Left lung (tissue), 10 donors: ENCODE results near the gene CCDC28A. TPM values are rescaled to one million over a fixed set of nuclear protein-coding genes. Genes with fewer than 3 reads are reported as not detected.

ENCODE experiments used
- ATAC-seq: fragments of 200-7000 bp; cut with Tn5 transposase; one replicate; pipeline ENCODE4 v1.9.1; 2020; ENCODE audit warnings: moderate library complexity
- DNase-seq, 4 donors: peaks; one replicate each; pipeline ENCODE4 v3.0.0-alpha.2; 2013 to 2020
- H3K27ac ChIP-seq, 2 donors: fragments of 200-600 bp; sonication (generic) in 1 of 2; one replicate each; pipeline versions ENCODE4 v1.5.0 to v1.8.0; 2020 to 2021
- H3K27me3 ChIP-seq, 2 donors: fragments of 200-600 bp; sonication (generic) in 1 of 2; one replicate each; pipeline versions ENCODE4 v1.5.0 to v1.8.0; 2020 to 2021
- H3K36me3 ChIP-seq, 2 donors: fragments of 200-600 bp; sonication (generic) in 1 of 2; one replicate each; pipeline versions ENCODE4 v1.5.0 to v1.8.0; 2020 to 2021
- H3K4me1 ChIP-seq, 2 donors: fragments of 200-600 bp; one replicate each; pipeline ENCODE4 v1.8.0; 2021
- H3K4me3 ChIP-seq, 2 donors: fragments of 200-600 bp; sonication (generic) in 1 of 2; one replicate each; pipeline versions ENCODE4 v1.5.0 to v1.8.0; 2020 to 2021; ENCODE audit warnings: mild to moderate bottlenecking in 1 of 2
- H3K9me3 ChIP-seq, 2 donors: fragments of 200-600 bp; sonication (generic) in 1 of 2; one replicate each; pipeline versions ENCODE4 v1.5.0 to v1.8.0; 2020 to 2021
- CTCF ChIP-seq, 2 donors: fragments of 200-600 bp; sonication (generic) in 1 of 2; IDR thresholded peaks; one replicate each; pipeline versions ENCODE4 v1.5.0 to v1.8.0; 2021; ENCODE audit warnings: antibody characterized with exemption in 2 of 2
- intact Hi-C, 2 donors: fragments of 100-400 bp; cut with DNase I; formaldehyde crosslinking; loops; one replicate each; pipeline versions ENCODE4 v1.11.2 to v1.14.2; 2022
- polyA plus RNA-seq, 6 donors: library from polyadenylated mRNA; unstranded; fragments of 120-200 nt; gene quantifications; one replicate each; pipeline ENCODE4 v1.2.1, GENCODE V29; 2013; ENCODE audit not compliant: insufficient read length in 6 of 6
- total RNA-seq, 2 donors: library from RNA; stranded (reverse); fragmentation: NEBNext Ultra II Directional; extraction: Animal tissue kit (Norgen Biotek cat#: 25700); gene quantifications; one replicate each; pipeline ENCODE4 v1.2.1, GENCODE V29; 2021
- donor health status: DM: no; HTN: yes; CAD: no.
- donor health status: DM: no; HTN: no; CAD: no.

The CCDC28A gene
- total and polyA plus RNA-seq, 8 donors, result 14.0 to 28.4 (median 19.8) TPM

GRCh38 chr6:138785079-138785478 lies 11.5 kb downstream of the CCDC28A start:
- H3K4me1 ChIP-seq, result no peaks in the 10 kb centered on the region
- H3K27me3 ChIP-seq, result no peaks in the 10 kb centered on the region
- H3K36me3 ChIP-seq, result peaks cover 0 to 63% of the 10 kb centered on the region in 2 donors
- no peak for ATAC-seq
- DNase-seq, result no peak
- no peak for TF ChIP-seq CTCF (IDR thresholded peaks at IDR 0.05)
- intact Hi-C loops, result no loop called here
- H3K4me3 ChIP-seq, result no peak overlapping the region
- H3K27ac ChIP-seq, result no peak overlapping the region
- no peaks in the 10 kb centered on the region for H3K9me3 ChIP-seq

- no peak for DNase-seq
- no peak overlapping the region for H3K27ac ChIP-seq
- ATAC-seq, result no peak
- H3K4me1 ChIP-seq, result no peaks in the 10 kb centered on the region
- no peak for TF ChIP-seq CTCF (IDR thresholded peaks at IDR 0.05)
- no peaks in the 10 kb centered on the region for H3K9me3 ChIP-seq
- H3K27me3 ChIP-seq, result no peaks in the 10 kb centered on the region
- H3K4me3 ChIP-seq, result no peak overlapping the region
- intact Hi-C loops, result no loop called here
- H3K36me3 ChIP-seq, result peaks cover 0 to 64% of the 10 kb centered on the region in 2 donors
These were observed 12.4 kb downstream of the CCDC28A start for GRCh38 chr6:138785980-138786379.

- H3K27ac ChIP-seq, result no peak overlapping the region
These were observed 13.6 kb downstream of the CCDC28A start for GRCh38 chr6:138787138-138787537.

GRCh38 chr6:138795809-138796603 lies 22.4 kb downstream of the CCDC28A start, which contains the start of gene ECT2L:
Gene ECT2L (plus strand): TSS chr6:138796087. CDS start chr6:138813275, 17,188 bp downstream.
- H3K36me3 ChIP-seq, result peaks cover 0 to 8% of the 10 kb centered on the region in 2 donors
- H3K27me3 ChIP-seq, result peaks cover 0 to 15% of the 10 kb centered on the region in 2 donors
- intact Hi-C loops, result no loop called here
- ATAC-seq (peak; percentile 98), DNase-seq (peak; percentile 72 to 89 (median 82))
- no peaks in the 10 kb centered on the region for H3K9me3 ChIP-seq
- peak within 1 kb of the TSS in 1 of 2 donors; percentile 1 for H3K27ac ChIP-seq
- TF ChIP-seq CTCF (IDR thresholded peaks at IDR 0.05), result no peak
- H3K4me1 ChIP-seq, result peaks cover 0 to 3% of the 10 kb centered on the region in 2 donors
- peak within 1 kb of the TSS; percentile 4 to 24 for H3K4me3 ChIP-seq

More at GRCh38 chr6:138787138-138787537, 13.6 kb downstream of the CCDC28A start:
- no peaks in the 10 kb centered on the region for H3K4me1 ChIP-seq
- intact Hi-C loops, result no loop called here
- no peak for DNase-seq
- ATAC-seq, result no peak
- no peak for TF ChIP-seq CTCF (IDR thresholded peaks at IDR 0.05)
- no peaks in the 10 kb centered on the region for H3K9me3 ChIP-seq
- H3K27me3 ChIP-seq, result no peaks in the 10 kb centered on the region
- H3K4me3 ChIP-seq, result no peak overlapping the region
- peaks cover 0 to 66% of the 10 kb centered on the region in 2 donors for H3K36me3 ChIP-seq

- peaks cover 0 to 5% of the 10 kb centered on the region in 2 donors for H3K36me3 ChIP-seq
- H3K9me3 ChIP-seq, result no peaks in the 10 kb centered on the region
- H3K4me1 ChIP-seq, result peaks cover 0 to 3% of the 10 kb centered on the region in 2 donors
- peaks cover 0 to 15% of the 10 kb centered on the region in 2 donors for H3K27me3 ChIP-seq
- DNase-seq, result no peak
- H3K4me3 ChIP-seq, result no peak overlapping the region
- no peak overlapping the region for H3K27ac ChIP-seq
- no peak for ATAC-seq
- TF ChIP-seq CTCF (IDR thresholded peaks at IDR 0.05), result no peak
- intact Hi-C loops, result no loop called here
These were observed 23.2 kb downstream of the CCDC28A start for GRCh38 chr6:138796771-138797170.
